GM23338 (cell line): Measurements from ENCODE around the gene TRIM58. TPM values are rescaled to one million over a fixed set of nuclear protein-coding genes. Genes with fewer than 3 reads are reported as not detected.

Experiments
- ATAC-seq: fragments of 200-7000 bp; cut with Tn5 transposase; 3 replicates; pipeline ENCODE4 v1.9.1; 2020
- DNase-seq: peaks from one replicate; pipeline ENCODE4 v3.0.0-alpha.2; 2015; ENCODE audit warnings: low spot score
- H2AFZ ChIP-seq: fragments of 200-600 bp; sonication (generic); 2 replicates; pipeline ENCODE4 v1.8.0; 2016; ENCODE audit warnings: antibody characterized with exemption, mild to moderate bottlenecking, moderate library complexity
- H3F3A ChIP-seq: fragments of 200-600 bp; sonication (generic); replicated peaks from 2 replicates; pipeline ENCODE4 v1.8.0; 2017; ENCODE audit warnings: antibody characterized with exemption, mixed run types, low read depth
- H3K27ac ChIP-seq: fragments of 200-600 bp; sonication (generic); 2 replicates; pipeline ENCODE4 v1.6.1; 2016; ENCODE audit warnings: low read depth
- H3K27me3 ChIP-seq: fragments of 200-600 bp; sonication (generic); 2 replicates; pipeline ENCODE4 v1.8.0; 2016; ENCODE audit warnings: mild to moderate bottlenecking, mixed run types, moderate library complexity; ENCODE audit not compliant: insufficient read depth
- H3K36me3 ChIP-seq: fragments of 200-600 bp; sonication (generic); 2 replicates; pipeline ENCODE4 v1.8.0; 2016; ENCODE audit warnings: mild to moderate bottlenecking; ENCODE audit not compliant: insufficient read depth
- H3K4me1 ChIP-seq: fragments of 200-600 bp; sonication (generic); 2 replicates; pipeline ENCODE4 v1.8.0; 2016; ENCODE audit warnings: mild to moderate bottlenecking, moderate library complexity; ENCODE audit not compliant: insufficient read depth
- H3K4me2 ChIP-seq: fragments of 200-600 bp; sonication (generic); 2 replicates; pipeline ENCODE4 v1.7.1; 2017; ENCODE audit warnings: mixed run types
- H3K4me3 ChIP-seq: fragments of 200-600 bp; sonication (generic); 2 replicates; pipeline ENCODE4 v1.6.1; 2016; ENCODE audit warnings: mixed run types
- H3K79me2 ChIP-seq: fragments of 200-600 bp; sonication (generic); replicated peaks from 2 replicates; pipeline ENCODE4 v1.8.0; 2017; ENCODE audit warnings: mild to moderate bottlenecking; ENCODE audit not compliant: insufficient read depth
- H3K9me2 ChIP-seq: fragments of 200-600 bp; sonication (generic); 2 replicates; pipeline ENCODE4 v1.8.0; 2017; ENCODE audit not compliant: insufficient read depth
- H4K20me1 ChIP-seq: fragments of 200-600 bp; sonication (generic); replicated peaks from 2 replicates; pipeline ENCODE4 v1.8.0; 2017; ENCODE audit warnings: mild to moderate bottlenecking; ENCODE audit not compliant: insufficient read depth
- H3K27ac Mint-ChIP-seq: 2 replicates; pipeline ENCODE4 v1.8.0; 2020; ENCODE audit warnings: inconsistent platforms, mild to moderate bottlenecking, moderate library complexity, mixed read lengths
- H3K27me3 Mint-ChIP-seq: 3 replicates; pipeline ENCODE4 v1.8.0; 2022; ENCODE audit warnings: low read depth, mild to moderate bottlenecking, moderate library complexity, mixed read lengths, inconsistent platforms; ENCODE audit not compliant: insufficient read depth, poor library complexity
- H3K36me3 Mint-ChIP-seq: 3 replicates; pipeline ENCODE4 v1.8.0; 2021; ENCODE audit warnings: low read depth, mild to moderate bottlenecking, inconsistent platforms, moderate library complexity, mixed read lengths
- H3K4me1 Mint-ChIP-seq: 3 replicates; pipeline ENCODE4 v1.8.0; 2020; ENCODE audit warnings: mild to moderate bottlenecking, inconsistent platforms, mixed read lengths
- H3K4me3 Mint-ChIP-seq: 3 replicates; pipeline ENCODE4 v1.8.0; 2021; ENCODE audit warnings: moderate library complexity, mild to moderate bottlenecking, inconsistent platforms, mixed read lengths
- H3K9me3 Mint-ChIP-seq: 3 replicates; pipeline ENCODE4 v1.8.0; 2020; ENCODE audit warnings: moderate library complexity, mild to moderate bottlenecking, inconsistent platforms, mixed read lengths
- CREB1 ChIP-seq: fragments of 250-450 bp; sonication (Bioruptor Pico); IDR thresholded peaks from 2 replicates; pipeline ENCODE4 v1.5.0; 2020; ENCODE audit warnings: low read depth, mild to moderate bottlenecking, moderate library complexity
- EZH2 ChIP-seq: fragments of 200-600 bp; sonication (generic); IDR thresholded peaks from one replicate; pipeline ENCODE4 v1.8.0; 2017; ENCODE audit warnings: antibody characterized with exemption, mild to moderate bottlenecking, low read depth; ENCODE audit not compliant: unreplicated experiment
- EZH2phosphoT487 ChIP-seq: fragments of 200-600 bp; sonication (generic); IDR thresholded peaks from one replicate; pipeline ENCODE4 v1.8.1; 2018; ENCODE audit warnings: antibody characterized with exemption; ENCODE audit not compliant: unreplicated experiment
- JUNB ChIP-seq: IDR thresholded peaks from one replicate; pipeline ENCODE4 v1.6.1; 2016; ENCODE audit warnings: antibody characterized with exemption; ENCODE audit not compliant: unreplicated experiment
- NANOG ChIP-seq: IDR thresholded peaks from 2 replicates; pipeline ENCODE4 v1.6.1; 2016; ENCODE audit warnings: antibody characterized with exemption, borderline replicate concordance
- POLR2AphosphoS5 ChIP-seq: IDR thresholded peaks from 2 replicates; pipeline ENCODE4 v1.6.1; 2016; ENCODE audit warnings: antibody characterized with exemption, low read depth
- STAT1 ChIP-seq: IDR thresholded peaks from one replicate; pipeline ENCODE4 v1.6.1; 2016; ENCODE audit warnings: antibody characterized with exemption; ENCODE audit not compliant: unreplicated experiment
- ZNF114 ChIP-seq: fragments of 250-450 bp; sonication (Bioruptor Pico); IDR thresholded peaks from 2 replicates; pipeline ENCODE4 v1.5.0; 2020; ENCODE audit warnings: mild to moderate bottlenecking, moderate library complexity
- polyA plus RNA-seq: library from polyadenylated mRNA; unstranded; fragments of >200 nt; fragmentation: Nextera tagmentation; extraction: Ambion mirVana; gene quantifications from 2 replicates; pipeline ENCODE4 v1.2.1, GENCODE V29; 2016
- total RNA-seq: library from RNA; depleted of rRNA; stranded (reverse); fragments of >200 nt; shearing (Covaris generic); gene quantifications from 2 replicates; pipeline ENCODE4 v1.2.3, GENCODE V29; 2014
- TF ChIP-seq, protein P1 (sequence below): fragments of 250-450 bp; sonication (Bioruptor Pico); IDR thresholded peaks from 2 replicates; pipeline ENCODE4 v1.5.0; 2020; ENCODE audit warnings: mild to moderate bottlenecking, moderate library complexity
- TF ChIP-seq, protein P2 (sequence below): IDR thresholded peaks from 2 replicates; pipeline ENCODE4 v1.6.1; 2016; ENCODE audit warnings: antibody characterized with exemption
- TF ChIP-seq, protein P3 (sequence below), 2 experiments: fragments of 200-600 bp in 1 of 2; sonication (generic) in 1 of 2; conservative IDR thresholded peaks; 2 replicates each; pipeline versions ENCODE4 v1.5.1 to v1.6.1; 2016 to 2017; ENCODE audit warnings: antibody characterized with exemption in 2 of 2, low read depth in 2 of 2, mild to moderate bottlenecking in 2 of 2, moderate library complexity in 1 of 2
- TF ChIP-seq, protein P4 (sequence below): IDR thresholded peaks from one replicate; pipeline ENCODE4 v1.6.1; 2018; ENCODE audit warnings: antibody characterized with exemption; ENCODE audit not compliant: unreplicated experiment

The TRIM58 gene
- total and polyA plus RNA-seq, 2 experiments from 2014 or later = 2.4 to 3.4 TPM

DNA sequence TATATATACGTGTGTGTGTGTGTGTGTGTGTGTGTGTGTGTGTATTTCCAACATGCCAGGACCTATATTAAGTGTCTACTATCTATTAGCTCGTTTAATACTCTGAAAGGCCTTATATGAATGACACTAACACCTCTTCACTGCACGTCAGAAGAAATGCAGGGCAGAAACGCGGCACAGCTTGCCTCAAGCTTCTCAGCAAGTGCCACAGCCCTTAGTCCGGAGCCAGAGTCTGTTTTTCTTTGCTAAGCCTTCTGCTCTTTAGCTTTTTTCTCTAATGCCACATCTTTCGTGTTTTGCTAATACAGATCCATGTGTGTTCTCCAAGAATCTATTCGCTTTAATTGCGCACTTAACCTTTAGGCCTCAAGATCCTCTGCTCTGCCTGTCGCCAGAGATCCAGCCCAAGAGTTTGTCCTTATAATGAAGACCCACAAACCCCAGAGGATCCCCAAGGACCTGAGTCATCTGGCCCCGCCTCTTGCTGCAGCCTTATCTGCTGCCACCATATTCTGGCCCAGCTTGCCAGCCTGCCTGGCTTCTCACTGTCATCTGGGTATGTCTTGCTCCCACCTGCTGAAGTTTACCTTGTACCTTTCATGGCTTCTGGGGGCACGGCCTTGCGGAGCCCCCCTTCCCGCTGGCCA lies 2.0 kb upstream of the TRIM58 start (continued):
- TF ChIP-seq, protein P1, sequence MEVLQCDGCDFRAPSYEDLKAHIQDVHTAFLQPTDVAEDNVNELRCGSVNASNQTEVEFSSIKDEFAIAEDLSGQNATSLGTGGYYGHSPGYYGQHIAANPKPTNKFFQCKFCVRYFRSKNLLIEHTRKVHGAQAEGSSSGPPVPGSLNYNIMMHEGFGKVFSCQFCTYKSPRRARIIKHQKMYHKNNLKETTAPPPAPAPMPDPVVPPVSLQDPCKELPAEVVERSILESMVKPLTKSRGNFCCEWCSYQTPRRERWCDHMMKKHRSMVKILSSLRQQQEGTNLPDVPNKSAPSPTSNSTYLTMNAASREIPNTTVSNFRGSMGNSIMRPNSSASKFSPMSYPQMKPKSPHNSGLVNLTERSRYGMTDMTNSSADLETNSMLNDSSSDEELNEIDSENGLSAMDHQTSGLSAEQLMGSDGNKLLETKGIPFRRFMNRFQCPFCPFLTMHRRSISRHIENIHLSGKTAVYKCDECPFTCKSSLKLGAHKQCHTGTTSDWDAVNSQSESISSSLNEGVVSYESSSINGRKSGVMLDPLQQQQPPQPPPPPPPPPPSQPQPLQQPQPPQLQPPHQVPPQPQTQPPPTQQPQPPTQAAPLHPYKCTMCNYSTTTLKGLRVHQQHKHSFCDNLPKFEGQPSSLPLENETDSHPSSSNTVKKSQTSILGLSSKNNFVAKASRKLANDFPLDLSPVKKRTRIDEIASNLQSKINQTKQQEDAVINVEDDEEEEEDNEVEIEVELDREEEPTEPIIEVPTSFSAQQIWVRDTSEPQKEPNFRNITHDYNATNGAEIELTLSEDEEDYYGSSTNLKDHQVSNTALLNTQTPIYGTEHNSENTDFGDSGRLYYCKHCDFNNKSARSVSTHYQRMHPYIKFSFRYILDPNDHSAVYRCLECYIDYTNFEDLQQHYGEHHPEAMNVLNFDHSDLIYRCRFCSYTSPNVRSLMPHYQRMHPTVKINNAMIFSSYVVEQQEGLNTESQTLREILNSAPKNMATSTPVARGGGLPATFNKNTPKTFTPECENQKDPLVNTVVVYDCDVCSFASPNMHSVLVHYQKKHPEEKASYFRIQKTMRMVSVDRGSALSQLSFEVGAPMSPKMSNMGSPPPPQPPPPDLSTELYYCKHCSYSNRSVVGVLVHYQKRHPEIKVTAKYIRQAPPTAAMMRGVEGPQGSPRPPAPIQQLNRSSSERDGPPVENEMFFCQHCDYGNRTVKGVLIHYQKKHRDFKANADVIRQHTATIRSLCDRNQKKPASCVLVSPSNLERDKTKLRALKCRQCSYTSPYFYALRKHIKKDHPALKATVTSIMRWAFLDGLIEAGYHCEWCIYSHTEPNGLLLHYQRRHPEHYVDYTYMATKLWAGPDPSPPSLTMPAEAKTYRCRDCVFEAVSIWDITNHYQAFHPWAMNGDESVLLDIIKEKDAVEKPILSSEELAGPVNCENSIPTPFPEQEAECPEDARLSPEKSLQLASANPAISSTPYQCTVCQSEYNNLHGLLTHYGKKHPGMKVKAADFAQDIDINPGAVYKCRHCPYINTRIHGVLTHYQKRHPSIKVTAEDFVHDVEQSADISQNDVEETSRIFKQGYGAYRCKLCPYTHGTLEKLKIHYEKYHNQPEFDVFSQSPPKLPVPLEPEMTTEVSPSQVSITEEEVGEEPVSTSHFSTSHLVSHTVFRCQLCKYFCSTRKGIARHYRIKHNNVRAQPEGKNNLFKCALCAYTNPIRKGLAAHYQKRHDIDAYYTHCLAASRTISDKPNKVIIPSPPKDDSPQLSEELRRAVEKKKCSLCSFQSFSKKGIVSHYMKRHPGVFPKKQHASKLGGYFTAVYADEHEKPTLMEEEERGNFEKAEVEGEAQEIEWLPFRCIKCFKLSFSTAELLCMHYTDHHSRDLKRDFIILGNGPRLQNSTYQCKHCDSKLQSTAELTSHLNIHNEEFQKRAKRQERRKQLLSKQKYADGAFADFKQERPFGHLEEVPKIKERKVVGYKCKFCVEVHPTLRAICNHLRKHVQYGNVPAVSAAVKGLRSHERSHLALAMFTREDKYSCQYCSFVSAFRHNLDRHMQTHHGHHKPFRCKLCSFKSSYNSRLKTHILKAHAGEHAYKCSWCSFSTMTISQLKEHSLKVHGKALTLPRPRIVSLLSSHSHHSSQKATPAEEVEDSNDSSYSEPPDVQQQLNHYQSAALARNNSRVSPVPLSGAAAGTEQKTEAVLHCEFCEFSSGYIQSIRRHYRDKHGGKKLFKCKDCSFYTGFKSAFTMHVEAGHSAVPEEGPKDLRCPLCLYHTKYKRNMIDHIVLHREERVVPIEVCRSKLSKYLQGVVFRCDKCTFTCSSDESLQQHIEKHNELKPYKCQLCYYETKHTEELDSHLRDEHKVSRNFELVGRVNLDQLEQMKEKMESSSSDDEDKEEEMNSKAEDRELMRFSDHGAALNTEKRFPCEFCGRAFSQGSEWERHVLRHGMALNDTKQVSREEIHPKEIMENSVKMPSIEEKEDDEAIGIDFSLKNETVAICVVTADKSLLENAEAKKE = no peak
- no peak for TF ChIP-seq CREB1 (CRISPR knock-in tag)
- no peak for TF ChIP-seq NANOG
- TF ChIP-seq, protein P2, sequence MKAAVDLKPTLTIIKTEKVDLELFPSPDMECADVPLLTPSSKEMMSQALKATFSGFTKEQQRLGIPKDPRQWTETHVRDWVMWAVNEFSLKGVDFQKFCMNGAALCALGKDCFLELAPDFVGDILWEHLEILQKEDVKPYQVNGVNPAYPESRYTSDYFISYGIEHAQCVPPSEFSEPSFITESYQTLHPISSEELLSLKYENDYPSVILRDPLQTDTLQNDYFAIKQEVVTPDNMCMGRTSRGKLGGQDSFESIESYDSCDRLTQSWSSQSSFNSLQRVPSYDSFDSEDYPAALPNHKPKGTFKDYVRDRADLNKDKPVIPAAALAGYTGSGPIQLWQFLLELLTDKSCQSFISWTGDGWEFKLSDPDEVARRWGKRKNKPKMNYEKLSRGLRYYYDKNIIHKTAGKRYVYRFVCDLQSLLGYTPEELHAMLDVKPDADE = no peak

DNA sequence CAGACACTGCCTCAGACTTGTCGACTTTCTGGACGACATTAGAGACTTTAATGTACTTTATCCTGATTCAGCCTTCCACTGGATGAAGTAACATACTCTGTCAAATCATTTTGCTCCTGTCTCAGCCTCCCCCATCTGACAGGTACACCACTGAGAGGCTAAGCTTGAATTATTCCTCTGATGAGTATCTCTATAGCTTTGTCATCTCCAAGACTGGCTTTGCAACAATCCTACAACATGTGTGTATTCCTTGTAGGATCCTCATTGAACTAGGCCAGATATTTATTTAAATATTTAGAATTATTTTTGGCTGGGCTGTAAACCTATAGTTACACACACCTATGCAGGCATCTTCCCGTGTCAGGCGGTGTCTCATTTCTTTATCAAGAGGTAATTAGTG lies 1.1 kb upstream of the TRIM58 start:
- ATAC-seq (no peak), DNase-seq (no peak)
- H3K27me3 ChIP-seq = peaks cover 18% of the 10 kb centered on the region
- H2AFZ ChIP-seq = no peak overlapping the region
- Mint-ChIP-seq H3K27me3 (peaks cover 16% of the 10 kb centered on the region), H3K36me3 (peaks cover 6% of the 10 kb centered on the region; the same call in 2 of the 3 replicates), H3K27ac (no peak overlapping the region), H3K4me3 (peak overlapping the region; percentile 70), H3K9me3 (peaks cover 79% of the 10 kb centered on the region), H3K4me1 (peaks cover 6% of the 10 kb centered on the region)
- H3F3A ChIP-seq = no peaks in the 10 kb centered on the region
- H3K27ac ChIP-seq = no peak overlapping the region
- H3K4me1 ChIP-seq = peaks cover 6% of the 10 kb centered on the region; the same call in 1 of the 2 replicates
- no peaks in the 10 kb centered on the region for H3K9me2 ChIP-seq
- no peaks in the 10 kb centered on the region for H3K36me3 ChIP-seq
- no peak overlapping the region for H3K4me2 ChIP-seq
- no peaks in the 10 kb centered on the region for H3K79me2 ChIP-seq
- H3K4me3 ChIP-seq = no peak overlapping the region
- no peaks in the 10 kb centered on the region for H4K20me1 ChIP-seq
- TF ChIP-seq ZNF114 (CRISPR knock-in tag) (no peak), CREB1 (CRISPR knock-in tag) (no peak), JUNB (no peak), STAT1 (no peak), POLR2AphosphoS5 (no peak), EZH2phosphoT487 (no peak), NANOG (no peak), EZH2 (no peak)
- TF ChIP-seq, protein P3, sequence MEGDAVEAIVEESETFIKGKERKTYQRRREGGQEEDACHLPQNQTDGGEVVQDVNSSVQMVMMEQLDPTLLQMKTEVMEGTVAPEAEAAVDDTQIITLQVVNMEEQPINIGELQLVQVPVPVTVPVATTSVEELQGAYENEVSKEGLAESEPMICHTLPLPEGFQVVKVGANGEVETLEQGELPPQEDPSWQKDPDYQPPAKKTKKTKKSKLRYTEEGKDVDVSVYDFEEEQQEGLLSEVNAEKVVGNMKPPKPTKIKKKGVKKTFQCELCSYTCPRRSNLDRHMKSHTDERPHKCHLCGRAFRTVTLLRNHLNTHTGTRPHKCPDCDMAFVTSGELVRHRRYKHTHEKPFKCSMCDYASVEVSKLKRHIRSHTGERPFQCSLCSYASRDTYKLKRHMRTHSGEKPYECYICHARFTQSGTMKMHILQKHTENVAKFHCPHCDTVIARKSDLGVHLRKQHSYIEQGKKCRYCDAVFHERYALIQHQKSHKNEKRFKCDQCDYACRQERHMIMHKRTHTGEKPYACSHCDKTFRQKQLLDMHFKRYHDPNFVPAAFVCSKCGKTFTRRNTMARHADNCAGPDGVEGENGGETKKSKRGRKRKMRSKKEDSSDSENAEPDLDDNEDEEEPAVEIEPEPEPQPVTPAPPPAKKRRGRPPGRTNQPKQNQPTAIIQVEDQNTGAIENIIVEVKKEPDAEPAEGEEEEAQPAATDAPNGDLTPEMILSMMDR (conservative IDR thresholded peaks at IDR 0.05; ENCODE audit: low read depth in 2 of 2) = no peak
- TF ChIP-seq, protein P4, sequence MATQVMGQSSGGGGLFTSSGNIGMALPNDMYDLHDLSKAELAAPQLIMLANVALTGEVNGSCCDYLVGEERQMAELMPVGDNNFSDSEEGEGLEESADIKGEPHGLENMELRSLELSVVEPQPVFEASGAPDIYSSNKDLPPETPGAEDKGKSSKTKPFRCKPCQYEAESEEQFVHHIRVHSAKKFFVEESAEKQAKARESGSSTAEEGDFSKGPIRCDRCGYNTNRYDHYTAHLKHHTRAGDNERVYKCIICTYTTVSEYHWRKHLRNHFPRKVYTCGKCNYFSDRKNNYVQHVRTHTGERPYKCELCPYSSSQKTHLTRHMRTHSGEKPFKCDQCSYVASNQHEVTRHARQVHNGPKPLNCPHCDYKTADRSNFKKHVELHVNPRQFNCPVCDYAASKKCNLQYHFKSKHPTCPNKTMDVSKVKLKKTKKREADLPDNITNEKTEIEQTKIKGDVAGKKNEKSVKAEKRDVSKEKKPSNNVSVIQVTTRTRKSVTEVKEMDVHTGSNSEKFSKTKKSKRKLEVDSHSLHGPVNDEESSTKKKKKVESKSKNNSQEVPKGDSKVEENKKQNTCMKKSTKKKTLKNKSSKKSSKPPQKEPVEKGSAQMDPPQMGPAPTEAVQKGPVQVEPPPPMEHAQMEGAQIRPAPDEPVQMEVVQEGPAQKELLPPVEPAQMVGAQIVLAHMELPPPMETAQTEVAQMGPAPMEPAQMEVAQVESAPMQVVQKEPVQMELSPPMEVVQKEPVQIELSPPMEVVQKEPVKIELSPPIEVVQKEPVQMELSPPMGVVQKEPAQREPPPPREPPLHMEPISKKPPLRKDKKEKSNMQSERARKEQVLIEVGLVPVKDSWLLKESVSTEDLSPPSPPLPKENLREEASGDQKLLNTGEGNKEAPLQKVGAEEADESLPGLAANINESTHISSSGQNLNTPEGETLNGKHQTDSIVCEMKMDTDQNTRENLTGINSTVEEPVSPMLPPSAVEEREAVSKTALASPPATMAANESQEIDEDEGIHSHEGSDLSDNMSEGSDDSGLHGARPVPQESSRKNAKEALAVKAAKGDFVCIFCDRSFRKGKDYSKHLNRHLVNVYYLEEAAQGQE = no peak
